ENCODE measurements around the gene TMEM39B.
"Not testable (repeated sequence)": the region's sequence is repeated elsewhere in the genome, so short reads cannot be mapped to it uniquely, and the experiment has no call there.

TMEM39B gene

GRCh38 chr1:32072622-32073298 is at the start of gene TMEM39B:
TMEM39B (plus strand) TSS chr1:32072939; CDS start chr1:32073048, 109 bp downstream.
- peak; percentile 82 to 94 for DNase-seq (ENCODE audit: low read depth in 2 of 2)

GRCh38 chr1:32023351-32023750 is 49.4 kb upstream of the TMEM39B start:
- no peak for DNase-seq (ENCODE audit: low read depth in 2 of 2)

- no peak for DNase-seq (ENCODE audit: low read depth in 2 of 2)
Observed at GRCh38 chr1:32025515-32025914, 47.2 kb upstream of the TMEM39B start.

DNA sequence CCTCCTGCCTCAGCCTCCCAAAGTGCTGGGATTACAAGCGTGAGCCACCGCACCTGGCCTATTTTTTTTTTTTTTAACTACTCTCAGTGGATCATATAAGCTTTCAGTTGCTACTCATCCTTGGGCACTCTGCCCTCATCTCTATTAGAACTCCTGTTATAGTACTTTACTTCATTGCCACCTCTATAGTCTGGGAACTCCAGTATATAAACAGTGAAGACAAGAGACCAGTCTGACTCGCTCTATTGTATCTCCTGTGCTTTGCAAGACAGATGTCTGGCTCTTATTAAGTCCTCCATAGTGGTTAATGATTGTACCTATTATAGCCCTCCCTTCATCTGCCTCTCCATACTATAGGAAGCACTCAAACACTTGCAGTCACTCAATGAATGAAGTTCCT is 44.0 kb upstream of the TMEM39B start:
- no peak for DNase-seq (ENCODE audit: low read depth in 2 of 2)

DNA sequence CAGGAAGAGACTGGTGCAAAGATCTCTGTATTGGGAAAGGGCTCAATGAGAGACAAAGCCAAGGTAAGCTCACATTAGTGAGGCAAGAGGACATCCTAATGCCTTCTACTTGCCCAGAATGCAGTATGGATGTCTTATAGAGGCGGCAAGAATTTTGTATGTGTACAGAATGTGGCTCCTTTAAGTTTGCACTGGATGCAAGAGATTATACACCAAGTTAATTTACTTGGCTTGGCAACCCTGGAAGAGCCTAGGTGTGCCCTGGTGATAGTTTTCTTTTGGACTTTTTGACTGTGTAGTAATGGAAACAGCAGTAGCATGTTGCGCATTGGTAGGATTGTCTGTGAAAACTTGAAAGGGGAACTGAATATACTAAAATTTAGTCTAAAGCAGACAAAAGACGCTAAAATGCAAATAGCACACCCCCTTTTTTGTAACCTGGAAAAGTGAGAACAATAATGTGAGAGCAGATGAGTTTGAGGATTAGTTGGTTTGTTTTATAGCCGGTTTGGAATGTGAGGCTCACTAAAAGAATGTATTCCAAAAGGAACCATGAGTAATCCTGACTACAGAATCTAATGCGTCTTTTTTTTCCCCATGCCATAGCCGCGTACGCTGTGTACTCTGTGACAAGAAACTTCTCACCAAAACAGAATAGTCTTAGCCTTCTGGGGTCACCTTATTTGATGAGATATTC is 41.0 kb upstream of the TMEM39B start:
- DNase-seq (ENCODE audit: low read depth in 2 of 2): no peak

GRCh38 chr1:32032275-32032615 is 40.5 kb upstream of the TMEM39B start:
- DNase-seq (ENCODE audit: low read depth in 2 of 2): no peak

DNA sequence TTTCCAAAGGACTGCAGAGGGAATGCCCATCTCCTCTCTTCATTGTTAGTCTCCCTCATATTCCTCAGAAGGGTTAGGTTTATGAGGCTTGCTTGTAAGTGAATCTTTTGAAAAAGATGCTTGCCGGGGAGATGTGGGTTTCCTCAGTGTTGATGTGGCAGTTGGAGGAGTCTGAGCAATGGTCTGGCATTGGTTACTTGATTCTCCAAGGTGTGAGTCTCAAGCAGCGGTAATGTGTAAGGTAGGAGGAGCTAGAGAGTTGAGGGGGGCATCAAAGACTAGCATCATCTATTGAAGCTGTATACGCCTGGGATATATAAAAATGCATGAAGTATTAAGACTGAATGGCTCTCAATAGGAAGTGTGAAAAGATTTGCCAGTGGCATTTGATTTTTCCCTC is 37.6 kb upstream of the TMEM39B start:
- no peak for DNase-seq (ENCODE audit: low read depth in 2 of 2)

- DNase-seq (ENCODE audit: low read depth in 2 of 2): no peak
Observed at GRCh38 chr1:32040711-32041110, 32.0 kb upstream of the TMEM39B start.

- no peak for DNase-seq (ENCODE audit: low read depth in 2 of 2)
Observed at GRCh38 chr1:32042330-32042729, 30.4 kb upstream of the TMEM39B start.

- DNase-seq (ENCODE audit: low read depth in 2 of 2): no peak
Observed at GRCh38 chr1:32044234-32044633, 28.5 kb upstream of the TMEM39B start.

GRCh38 chr1:32045772-32046171 is 27.0 kb upstream of the TMEM39B start:
- DNase-seq (ENCODE audit: low read depth in 2 of 2): no peak

DNA sequence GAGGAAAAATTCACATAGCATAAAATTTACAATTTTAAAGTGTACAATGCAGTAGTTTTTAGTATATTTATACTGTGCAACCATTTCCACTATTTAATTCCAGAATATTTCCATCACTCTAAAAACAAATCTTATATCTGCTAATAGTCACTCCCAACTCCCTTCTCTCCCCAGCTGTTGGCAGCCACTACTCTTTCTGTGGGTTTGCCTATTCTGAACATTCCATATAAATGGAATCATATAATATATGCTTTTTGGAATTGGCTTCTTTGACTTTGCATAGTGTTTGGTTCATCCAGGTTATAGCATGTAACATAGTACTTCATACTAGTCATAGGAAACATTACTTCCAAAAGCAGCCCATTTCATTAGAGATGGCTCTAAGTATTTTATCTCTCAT is 25.0 kb upstream of the TMEM39B start:
- no peak for DNase-seq (ENCODE audit: low read depth in 2 of 2)

DNA sequence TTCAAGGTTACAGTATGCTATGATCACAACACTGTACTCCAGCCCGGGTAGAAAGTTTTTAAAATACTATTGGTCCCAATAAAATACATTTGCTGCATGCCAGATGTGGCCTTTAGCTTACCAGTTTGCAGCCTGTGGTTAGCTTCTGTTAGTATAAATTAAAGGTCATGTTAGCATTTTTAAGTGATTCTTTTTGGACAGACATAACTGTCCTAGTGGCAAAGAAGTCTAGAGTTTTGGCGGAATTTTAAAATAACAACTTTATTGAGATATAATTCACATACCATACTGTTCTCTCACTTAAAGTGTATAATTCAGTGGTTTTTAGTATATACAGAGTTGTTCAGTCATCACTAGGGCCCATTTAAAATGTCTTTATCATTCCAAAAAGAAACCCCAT is 24.3 kb upstream of the TMEM39B start:
- no peak for DNase-seq (ENCODE audit: low read depth in 2 of 2)

DNA sequence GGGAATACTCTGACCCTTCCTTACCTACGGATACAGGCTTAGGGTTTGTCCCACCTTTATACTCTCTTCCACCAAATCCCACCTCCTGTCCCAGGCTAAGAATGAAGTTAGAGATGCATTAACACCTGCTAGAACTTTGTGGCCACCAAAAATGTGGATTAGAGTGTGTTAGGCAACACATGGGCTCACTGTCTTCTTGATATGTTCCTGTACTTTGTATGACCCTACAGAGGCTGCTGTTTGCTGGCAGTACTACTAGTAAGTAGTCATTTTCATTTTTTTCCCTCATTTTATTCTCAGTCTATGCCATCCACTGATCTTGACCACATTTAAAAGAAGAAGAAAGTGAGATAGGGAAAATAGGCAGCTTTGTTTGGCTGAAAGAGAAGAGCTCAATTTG is 21.0 kb upstream of the TMEM39B start:
- DNase-seq (ENCODE audit: low read depth in 2 of 2): no peak

- no peak for DNase-seq (ENCODE audit: low read depth in 2 of 2)
Observed at GRCh38 chr1:32052887-32053286, 19.9 kb upstream of the TMEM39B start.

DNA sequence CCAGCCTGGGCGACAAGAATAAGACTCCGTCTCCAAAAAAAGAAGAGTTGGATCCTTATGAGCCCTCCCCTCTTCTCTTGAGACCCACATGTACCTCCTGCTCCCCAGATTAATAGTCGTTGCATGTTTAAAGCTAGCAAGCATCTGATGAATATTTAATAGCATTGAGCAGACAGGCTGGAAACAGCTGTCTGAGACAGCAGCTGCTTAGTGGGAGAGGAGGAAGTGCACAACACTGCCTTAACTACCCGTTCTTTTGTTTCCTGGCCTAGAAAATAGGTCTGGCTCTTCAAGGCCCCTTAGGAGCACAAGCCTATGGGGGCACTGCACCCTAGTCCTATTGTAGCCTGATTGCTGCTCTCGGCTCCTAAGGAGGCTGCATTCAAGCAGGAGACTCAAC is 17.3 kb upstream of the TMEM39B start:
- no peak for DNase-seq (ENCODE audit: low read depth in 2 of 2)

DNA sequence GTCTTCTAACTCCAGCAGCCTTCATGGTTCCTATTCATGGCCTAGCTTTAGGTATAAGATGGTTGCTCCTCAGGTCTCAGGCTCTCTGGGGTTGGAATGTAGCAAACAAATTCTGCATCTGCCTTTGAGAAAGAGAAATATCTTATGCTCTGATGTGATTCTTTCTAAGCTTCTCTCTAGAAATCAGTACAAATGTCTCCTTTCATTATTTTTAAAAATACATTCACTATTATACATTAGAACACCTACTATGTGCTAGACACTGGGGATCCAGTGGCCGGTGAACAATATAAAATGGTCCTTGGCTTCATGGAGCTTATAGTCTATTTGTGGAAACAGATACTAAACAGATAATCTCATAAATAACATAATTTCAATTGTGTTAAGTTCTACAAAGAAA is 16.1 kb upstream of the TMEM39B start:
- DNase-seq (ENCODE audit: low read depth in 2 of 2): no peak

DNA sequence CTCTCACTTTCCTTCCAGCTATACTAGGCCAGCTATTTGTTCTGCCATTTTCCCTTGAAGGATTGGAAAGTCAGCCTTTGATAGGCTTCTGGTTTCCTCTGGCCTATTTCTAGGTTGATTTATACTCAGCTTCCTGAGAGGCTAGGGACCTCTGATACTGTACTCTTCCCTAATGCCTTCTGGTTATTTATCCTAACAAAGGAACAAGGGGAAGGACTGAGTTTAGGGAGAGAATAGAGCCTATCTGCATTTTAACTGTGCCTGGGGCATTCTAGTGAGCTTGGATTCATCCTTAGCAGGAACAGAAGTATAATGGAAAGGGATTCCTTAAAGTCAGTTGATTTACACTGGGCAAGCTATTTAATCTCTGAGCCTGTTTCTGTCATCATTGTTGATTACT is 11.8 kb upstream of the TMEM39B start:
- DNase-seq (ENCODE audit: low read depth in 2 of 2): no peak

DNA sequence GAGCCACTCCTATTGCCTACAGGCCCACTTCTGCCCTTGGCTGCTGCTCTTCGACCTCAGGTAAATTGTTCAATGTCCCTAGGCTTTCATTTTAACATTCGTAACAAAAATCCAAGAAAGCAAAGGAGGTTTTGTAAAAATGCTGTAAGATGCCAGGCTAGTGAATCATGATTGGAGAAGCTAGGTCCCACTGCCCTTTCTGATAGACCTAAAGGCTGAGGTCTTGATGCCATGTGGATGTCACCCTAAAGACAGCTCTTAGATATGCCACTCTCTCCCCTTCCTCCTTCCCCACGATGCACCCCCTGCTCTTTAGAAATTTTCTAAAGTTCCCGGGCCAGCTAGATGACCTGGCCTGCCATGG is 9.9 kb upstream of the TMEM39B start:
- DNase-seq (ENCODE audit: low read depth in 2 of 2): no peak

DNA sequence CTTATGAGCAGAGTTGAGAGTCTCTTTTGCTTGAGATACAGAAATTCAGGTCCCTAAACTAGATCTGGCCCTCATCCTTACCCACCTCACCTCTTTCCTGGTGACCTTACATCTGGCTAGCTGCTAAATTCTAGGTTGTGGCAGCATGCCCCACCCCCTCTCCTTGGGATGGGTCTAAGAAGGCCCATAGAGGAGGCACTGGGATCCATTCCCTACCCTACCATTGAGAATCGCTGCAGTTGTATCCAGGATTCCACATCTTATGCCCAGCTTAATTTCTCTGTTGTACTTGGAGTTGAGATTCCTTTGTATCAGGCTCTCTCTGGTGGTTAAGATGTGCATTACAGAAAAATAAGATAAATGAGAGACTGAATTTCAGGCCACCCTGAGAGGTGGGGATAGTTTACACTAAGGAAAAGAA is 9.5 kb upstream of the TMEM39B start:
- DNase-seq (ENCODE audit: low read depth in 2 of 2): no peak

DNA sequence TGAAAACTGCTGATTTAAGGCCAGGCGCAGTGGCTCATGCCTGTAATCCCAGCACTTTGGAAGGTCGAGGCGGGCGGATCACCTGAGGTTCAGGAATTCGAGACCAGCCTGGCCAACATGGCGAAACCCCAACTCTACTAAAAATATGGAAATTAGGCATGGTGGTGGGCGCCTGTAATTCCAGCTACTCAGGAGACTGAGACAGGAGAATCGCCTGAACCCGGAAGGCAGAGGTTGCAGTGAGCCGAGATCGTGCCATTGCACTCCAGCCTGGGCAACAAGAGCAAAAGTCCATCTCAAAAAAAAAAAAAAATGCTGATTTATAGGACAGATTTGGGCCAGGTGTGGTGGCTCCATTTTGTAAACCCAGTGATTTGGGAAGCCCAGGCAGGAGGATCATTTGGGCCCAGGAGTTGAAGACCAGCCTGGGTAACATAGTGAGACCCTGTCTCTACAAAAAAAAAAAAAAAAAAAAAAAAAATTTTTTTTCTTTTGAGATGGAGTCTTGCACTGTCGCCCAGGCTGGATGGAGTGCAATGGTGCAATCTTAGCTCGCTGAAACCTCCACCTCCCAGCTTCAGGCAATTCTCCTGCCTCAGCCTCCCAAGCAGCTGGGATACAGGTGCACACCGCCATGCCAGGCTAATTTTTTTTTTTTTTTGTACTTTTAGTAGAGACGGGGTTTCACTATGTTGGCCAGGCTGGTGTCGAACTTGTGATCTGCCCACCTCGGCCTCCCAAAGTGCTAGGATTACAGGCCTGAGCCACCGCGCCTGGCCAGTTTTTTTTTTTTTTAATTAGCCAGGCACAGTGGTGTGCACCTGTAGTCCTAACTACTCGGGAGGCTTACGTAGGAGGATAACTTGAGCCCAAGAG is 6.9 kb upstream of the TMEM39B start:
- DNase-seq (ENCODE audit: low read depth in 2 of 2): not testable (repeated sequence)

GRCh38 chr1:32066489-32066873 is 6.3 kb upstream of the TMEM39B start:
- no peak for DNase-seq (ENCODE audit: low read depth in 2 of 2)

Data from stimulated activated CD8-positive, alpha-beta memory T cell treated with anti-CD3 and anti-CD28 coated beads, Interleukin-7, amount 100 ng/mL, for 4 hours (primary cell).